ENCODE measurements around the gene ETFBKMT. TPM values are rescaled to one million over a fixed set of nuclear protein-coding genes. Genes with fewer than 3 reads are reported as not detected.
"Not testable (repeated sequence)": the region's sequence is repeated elsewhere in the genome, so short reads cannot be mapped to it uniquely, and the experiment has no call there.

The ETFBKMT gene
- polyA plus RNA-seq, 4 donors, result 1.3 to 4.7 (median 2.0) TPM

GRCh38 chr12:31702047-31702446 lies 42.6 kb downstream of the ETFBKMT start:
- FAIRE-seq (no peak), DNase-seq (peak; percentile 20 to 28)
- no peak overlapping the region for H3K27ac ChIP-seq (ENCODE audit: low read depth in 1 of 3, low read length in 2 of 3)
- no peaks in the 10 kb centered on the region for H3K9me3 ChIP-seq (ENCODE audit: control insufficient read depth in 2 of 2, insufficient read depth in 1 of 2, low read depth in 1 of 2, low read length in 1 of 2)
- H3K4me1 ChIP-seq (ENCODE audit: control insufficient read depth in 3 of 3, insufficient read depth in 2 of 3, low read depth in 1 of 3, low read length in 2 of 3), result no peaks in the 10 kb centered on the region
- H3K36me3 ChIP-seq (ENCODE audit: control insufficient read depth in 3 of 3, insufficient read depth in 2 of 3, low read depth in 1 of 3, low read length in 3 of 3), result peaks cover 0 to 2% (median 0%) of the 10 kb centered on the region in 3 donors
- H3K27me3 ChIP-seq (ENCODE audit: control insufficient read depth in 3 of 3, insufficient read depth in 3 of 3, low read length in 3 of 3), result no peaks in the 10 kb centered on the region
- no peak overlapping the region for H3K4me3 ChIP-seq (ENCODE audit: low read depth in 1 of 3, low read length in 3 of 3)

- FAIRE-seq (no peak), DNase-seq (no peak)
- WGBS, 3 donors, result 49 to 77% (median 61%) methylated on average over 2 of the region's 2 CpGs
- peaks cover 0 to 4% (median 0%) of the 10 kb centered on the region in 3 donors for H3K36me3 ChIP-seq (ENCODE audit: control insufficient read depth in 3 of 3, insufficient read depth in 2 of 3, low read depth in 1 of 3, low read length in 3 of 3)
- H3K27me3 ChIP-seq (ENCODE audit: control insufficient read depth in 3 of 3, insufficient read depth in 3 of 3, low read length in 3 of 3), result no peaks in the 10 kb centered on the region
- H3K9me3 ChIP-seq (ENCODE audit: control insufficient read depth in 2 of 2, insufficient read depth in 1 of 2, low read depth in 1 of 2, low read length in 1 of 2), result peaks cover 0 to 17% of the 10 kb centered on the region in 2 donors
- H3K4me1 ChIP-seq (ENCODE audit: control insufficient read depth in 3 of 3, insufficient read depth in 2 of 3, low read depth in 1 of 3, low read length in 2 of 3), result no peaks in the 10 kb centered on the region
- H3K4me3 ChIP-seq (ENCODE audit: low read depth in 1 of 3, low read length in 3 of 3), result no peak overlapping the region
- H3K27ac ChIP-seq (ENCODE audit: low read depth in 1 of 3, low read length in 2 of 3), result no peak overlapping the region
Observed at GRCh38 chr12:31705621-31706020, 46.1 kb downstream of the ETFBKMT start.

GRCh38 chr12:31708118-31708517 lies 48.6 kb downstream of the ETFBKMT start:
- H3K36me3 ChIP-seq (ENCODE audit: control insufficient read depth in 3 of 3, insufficient read depth in 2 of 3, low read depth in 1 of 3, low read length in 3 of 3); H3K4me1 ChIP-seq (ENCODE audit: control insufficient read depth in 3 of 3, insufficient read depth in 2 of 3, low read depth in 1 of 3, low read length in 2 of 3); FAIRE-seq; H3K27ac ChIP-seq (ENCODE audit: low read depth in 1 of 3, low read length in 2 of 3); H3K4me3 ChIP-seq (ENCODE audit: low read depth in 1 of 3, low read length in 3 of 3); DNase-seq; H3K27me3 ChIP-seq (ENCODE audit: control insufficient read depth in 3 of 3, insufficient read depth in 3 of 3, low read length in 3 of 3): not testable (repeated sequence)
- 85 to 95% (median 87%) methylated on average over 7 of the region's 7 CpGs for WGBS, 3 donors
- peaks cover 0 to 17% of the 10 kb centered on the region in 2 donors for H3K9me3 ChIP-seq (ENCODE audit: control insufficient read depth in 2 of 2, insufficient read depth in 1 of 2, low read depth in 1 of 2, low read length in 1 of 2)

DNA sequence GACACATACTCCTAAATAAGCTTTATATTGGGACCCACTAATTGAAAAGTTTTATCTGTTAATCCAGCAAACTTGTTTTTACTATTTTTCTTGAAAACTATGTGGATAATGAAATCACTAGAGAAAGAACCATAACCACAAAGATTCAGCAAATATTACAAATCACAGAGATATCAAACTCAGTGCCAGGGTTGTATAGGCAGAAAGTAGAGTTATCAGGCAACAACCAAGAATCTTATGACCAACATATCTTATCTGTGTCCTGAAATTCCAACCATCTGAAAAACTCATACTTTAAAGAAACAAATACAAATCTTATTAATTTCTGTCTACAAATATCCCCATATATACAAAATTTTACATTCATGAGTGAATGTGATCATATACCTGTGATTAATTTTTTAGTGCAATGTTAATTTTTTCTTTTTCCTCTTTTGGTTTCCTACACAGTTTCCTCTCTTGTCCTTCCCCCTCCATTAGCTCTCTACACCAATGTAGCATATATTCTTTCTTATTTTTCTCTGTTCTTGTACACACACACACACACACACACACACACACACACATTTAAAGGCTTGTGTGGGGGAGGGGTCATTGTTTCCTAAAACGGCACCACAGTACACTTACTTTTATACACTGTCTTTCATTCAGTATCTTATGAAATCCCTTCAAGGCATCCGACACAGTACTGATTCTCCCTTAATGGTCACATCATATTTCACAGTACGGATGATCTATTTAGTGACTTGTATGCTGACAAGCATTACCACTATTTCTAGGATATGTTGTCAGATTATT lies 50.7 kb downstream of the ETFBKMT start:
- H3K27me3 ChIP-seq (ENCODE audit: control insufficient read depth in 3 of 3, insufficient read depth in 3 of 3, low read length in 3 of 3), result no peaks in the 10 kb centered on the region
- no peak for FAIRE-seq
- no peak overlapping the region for H3K4me3 ChIP-seq (ENCODE audit: low read depth in 1 of 3, low read length in 3 of 3)
- peaks cover 0 to 2% (median 0%) of the 10 kb centered on the region in 3 donors for H3K36me3 ChIP-seq (ENCODE audit: control insufficient read depth in 3 of 3, insufficient read depth in 2 of 3, low read depth in 1 of 3, low read length in 3 of 3)
- DNase-seq, result no peak
- peaks cover 0 to 20% of the 10 kb centered on the region in 2 donors for H3K9me3 ChIP-seq (ENCODE audit: control insufficient read depth in 2 of 2, insufficient read depth in 1 of 2, low read depth in 1 of 2, low read length in 1 of 2)
- WGBS, 3 donors, result 78 to 92% (median 90%) methylated on average over 3 of the region's 3 CpGs
- no peak overlapping the region for H3K27ac ChIP-seq (ENCODE audit: low read depth in 1 of 3, low read length in 2 of 3)
- H3K4me1 ChIP-seq (ENCODE audit: control insufficient read depth in 3 of 3, insufficient read depth in 2 of 3, low read depth in 1 of 3, low read length in 2 of 3), result no peaks in the 10 kb centered on the region

- H3K4me1 ChIP-seq (ENCODE audit: control insufficient read depth in 3 of 3, insufficient read depth in 2 of 3, low read depth in 1 of 3, low read length in 2 of 3), result no peaks in the 10 kb centered on the region
- H3K9me3 ChIP-seq (ENCODE audit: control insufficient read depth in 2 of 2, insufficient read depth in 1 of 2, low read depth in 1 of 2, low read length in 1 of 2), result peaks cover 0 to 15% of the 10 kb centered on the region in 2 donors
- FAIRE-seq, result no peak
- peaks cover 0 to 2% (median 0%) of the 10 kb centered on the region in 3 donors for H3K36me3 ChIP-seq (ENCODE audit: control insufficient read depth in 3 of 3, insufficient read depth in 2 of 3, low read depth in 1 of 3, low read length in 3 of 3)
- no peak for DNase-seq
- H3K27me3 ChIP-seq (ENCODE audit: control insufficient read depth in 3 of 3, insufficient read depth in 3 of 3, low read length in 3 of 3), result no peaks in the 10 kb centered on the region
- WGBS, 3 donors, result 96 to 99% (median 99%) methylated on average over 5 of the region's 5 CpGs
- H3K4me3 ChIP-seq (ENCODE audit: low read depth in 1 of 3, low read length in 3 of 3), result no peak overlapping the region
- no peak overlapping the region for H3K27ac ChIP-seq (ENCODE audit: low read depth in 1 of 3, low read length in 2 of 3)
Observed at GRCh38 chr12:31712877-31713276, 53.4 kb downstream of the ETFBKMT start.

GRCh38 chr12:31714406-31715271 lies 55.2 kb downstream of the ETFBKMT start:
- H3K27ac ChIP-seq (ENCODE audit: low read depth in 1 of 3, low read length in 2 of 3), result peak overlapping the region in 1 of 3 donors; percentile 40
- FAIRE-seq, result no peak
- WGBS, 3 donors, result 89 to 93% (median 93%) methylated on average over 3 of the region's 3 CpGs

DNA sequence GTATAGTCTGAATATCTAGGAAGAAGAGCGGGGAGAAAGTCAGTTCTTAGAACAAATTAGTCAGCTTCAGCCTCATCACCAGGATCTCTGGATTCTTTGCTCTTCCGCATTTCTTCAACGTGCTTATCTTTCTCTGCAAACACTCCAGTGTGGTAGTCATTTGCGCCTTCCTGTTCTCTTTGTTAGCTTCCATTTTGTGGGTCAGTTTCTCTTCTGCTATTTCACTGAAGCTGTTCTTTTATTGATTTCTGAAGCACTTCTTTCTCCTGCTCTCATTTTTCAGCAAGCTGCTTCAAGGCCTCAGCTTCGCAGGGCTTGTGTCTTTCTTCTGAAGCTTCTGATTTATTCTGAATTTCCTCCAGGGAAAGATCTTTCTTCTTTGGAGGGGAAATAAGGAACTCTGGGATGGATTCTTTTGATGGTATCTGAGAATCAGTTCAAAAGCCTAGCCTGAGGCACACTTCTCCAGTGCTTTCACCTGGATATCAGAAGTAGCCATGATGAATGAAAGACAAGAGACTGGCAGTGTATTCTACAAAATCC lies 55.9 kb downstream of the ETFBKMT start:
- Histone ChIP-seq H3K4me3 (ENCODE audit: low read depth in 1 of 3, low read length in 3 of 3) (no peak overlapping the region), H3K36me3 (ENCODE audit: control insufficient read depth in 3 of 3, insufficient read depth in 2 of 3, low read depth in 1 of 3, low read length in 3 of 3) (peaks cover 0 to 5% (median 0%) of the 10 kb centered on the region in 3 donors), H3K27me3 (ENCODE audit: control insufficient read depth in 3 of 3, insufficient read depth in 3 of 3, low read length in 3 of 3) (no peaks in the 10 kb centered on the region), H3K4me1 (ENCODE audit: control insufficient read depth in 3 of 3, insufficient read depth in 2 of 3, low read depth in 1 of 3, low read length in 2 of 3) (no peaks in the 10 kb centered on the region), H3K9me3 (ENCODE audit: control insufficient read depth in 2 of 2, insufficient read depth in 1 of 2, low read depth in 1 of 2, low read length in 1 of 2) (peaks cover 0 to 12% of the 10 kb centered on the region in 2 donors), H3K27ac (ENCODE audit: low read depth in 1 of 3, low read length in 2 of 3) (peak overlapping the region in 2 of 3 donors; percentile 40 to 56)
- DNase-seq (peak in 1 of 2 donors; percentile 60), FAIRE-seq (no peak)
- 58 to 78% (median 71%) methylated on average over 5 of the region's 5 CpGs for whole genome bisulfite sequencing, 3 donors

More at GRCh38 chr12:31714406-31715271, 55.2 kb downstream of the ETFBKMT start:
- Histone ChIP-seq H3K27me3 (ENCODE audit: control insufficient read depth in 3 of 3, insufficient read depth in 3 of 3, low read length in 3 of 3) (no peaks in the 10 kb centered on the region), H3K9me3 (ENCODE audit: control insufficient read depth in 2 of 2, insufficient read depth in 1 of 2, low read depth in 1 of 2, low read length in 1 of 2) (peaks cover 0 to 10% of the 10 kb centered on the region in 2 donors), H3K4me1 (ENCODE audit: control insufficient read depth in 3 of 3, insufficient read depth in 2 of 3, low read depth in 1 of 3, low read length in 2 of 3) (no peaks in the 10 kb centered on the region), H3K4me3 (ENCODE audit: low read depth in 1 of 3, low read length in 3 of 3) (no peak overlapping the region), H3K36me3 (ENCODE audit: control insufficient read depth in 3 of 3, insufficient read depth in 2 of 3, low read depth in 1 of 3, low read length in 3 of 3) (peaks cover 0 to 5% (median 0%) of the 10 kb centered on the region in 3 donors)
- DNase-seq, result no peak

GRCh38 chr12:31716998-31717397 lies 57.5 kb downstream of the ETFBKMT start:
- not testable (repeated sequence) for H3K36me3 ChIP-seq (ENCODE audit: control insufficient read depth in 3 of 3, insufficient read depth in 2 of 3, low read depth in 1 of 3, low read length in 3 of 3); DNase-seq; H3K4me1 ChIP-seq (ENCODE audit: control insufficient read depth in 3 of 3, insufficient read depth in 2 of 3, low read depth in 1 of 3, low read length in 2 of 3); FAIRE-seq; H3K4me3 ChIP-seq (ENCODE audit: low read depth in 1 of 3, low read length in 3 of 3); H3K27ac ChIP-seq (ENCODE audit: low read depth in 1 of 3, low read length in 2 of 3); H3K27me3 ChIP-seq (ENCODE audit: control insufficient read depth in 3 of 3, insufficient read depth in 3 of 3, low read length in 3 of 3)
- H3K9me3 ChIP-seq (ENCODE audit: control insufficient read depth in 2 of 2, insufficient read depth in 1 of 2, low read depth in 1 of 2, low read length in 1 of 2), result peaks cover 0 to 12% of the 10 kb centered on the region in 2 donors
- WGBS, 3 donors, result 96 to 98% (median 97%) methylated on average over 4 of the region's 4 CpGs

All from small intestine (tissue), 7 donors.